HepG2 (cell line): Measurements from ENCODE around the gene CHKB. TPM values are rescaled to one million over a fixed set of nuclear protein-coding genes. Genes with fewer than 3 reads are reported as not detected.

Source experiments
- CSRNP1 ChIP-seq: sonication (generic); formaldehyde crosslinking; IDR thresholded peaks from 2 replicates; pipeline ENCODE4 v1.8.1; 2023; ENCODE audit warnings: mild to moderate bottlenecking, missing genetic modification reagents
- E2F1 ChIP-seq: sonication (generic); formaldehyde crosslinking; IDR thresholded peaks from 2 replicates; pipeline ENCODE4 v1.5.0; 2020; ENCODE audit warnings: missing genetic modification reagents
- EHMT2 ChIP-seq: fragments of 200-600 bp; sonication (generic); IDR thresholded peaks from 2 replicates; pipeline ENCODE4 v1.7.0; 2017; ENCODE audit warnings: antibody characterized with exemption, low read depth, low read length, borderline replicate concordance
- FOXK2 ChIP-seq: fragments of 450-650 bp; IDR thresholded peaks from 2 replicates; pipeline ENCODE4 v1.6.1; 2016
- GABPB1 ChIP-seq: IDR thresholded peaks from 2 replicates; pipeline ENCODE4 v1.6.1; 2016; ENCODE audit warnings: mild to moderate bottlenecking, missing genetic modification reagents, moderate library complexity, missing compliant biosample characterization
- HDAC6 ChIP-seq: fragments of 200-600 bp; sonication (generic); IDR thresholded peaks from 2 replicates; pipeline ENCODE4 v1.7.0; 2017; ENCODE audit warnings: mild to moderate bottlenecking, antibody characterized with exemption, low read length, low read depth
- PBX2 ChIP-seq: IDR thresholded peaks from 2 replicates; pipeline ENCODE4 v1.6.1; 2016; ENCODE audit warnings: control low read depth
- PRDM10 ChIP-seq: sonication (generic); formaldehyde crosslinking; IDR thresholded peaks from 2 replicates; pipeline ENCODE4 v1.4.0; 2020; ENCODE audit warnings: low read depth, missing genetic modification reagents
- TFAP4 ChIP-seq: sonication (generic); IDR thresholded peaks from 2 replicates; pipeline ENCODE4 v1.6.1; 2016; ENCODE audit warnings: low read depth, borderline replicate concordance
- ZNF609 ChIP-seq: sonication (generic); formaldehyde crosslinking; IDR thresholded peaks from 2 replicates; pipeline ENCODE4 v1.4.0; 2020; ENCODE audit warnings: mild to moderate bottlenecking, missing genetic modification reagents, borderline replicate concordance
- ZNF670 ChIP-seq: sonication (generic); formaldehyde crosslinking; IDR thresholded peaks from 2 replicates; pipeline ENCODE4 v1.8.0; 2022; ENCODE audit warnings: mild to moderate bottlenecking, missing genetic modification reagents, borderline replicate concordance
- ZNF713 ChIP-seq: sonication (generic); formaldehyde crosslinking; IDR thresholded peaks from 2 replicates; pipeline ENCODE4 v1.4.0; 2020; ENCODE audit warnings: mild to moderate bottlenecking, missing genetic modification reagents
- ZNF768 ChIP-seq: sonication (generic); formaldehyde crosslinking; IDR thresholded peaks from 2 replicates; pipeline ENCODE4 v1.4.0; 2020; ENCODE audit warnings: missing genetic modification reagents
- ZNF777 ChIP-seq: sonication (generic); formaldehyde crosslinking; IDR thresholded peaks from 2 replicates; pipeline ENCODE4 v1.4.0; 2020; ENCODE audit warnings: missing genetic modification reagents
- ZSCAN9 ChIP-seq: IDR thresholded peaks from 2 replicates; pipeline ENCODE4 v1.6.1; 2016; ENCODE audit warnings: borderline replicate concordance
- polyA plus RNA-seq, 8 experiments: library from polyadenylated mRNA; depleted of rRNA in 3 of 8; stranded (reverse) in 7 of 8; unstranded in 1 of 8; fragments of >200 nt; fragmentation: Illumina TruSeq in 4 of 8; extraction: Trizol in 4 of 8; gene quantifications; 2 replicates each; pipeline versions ENCODE4 v1.2.1 to v1.2.3, GENCODE V29; 2011 to 2016; ENCODE audit warnings: low read depth in 4 of 8, missing spikeins in 1 of 8, mixed read lengths in 1 of 8; ENCODE audit not compliant: insufficient read depth in 1 of 8
- total RNA-seq, 5 experiments: library from RNA; depleted of rRNA; stranded (reverse); fragments of >200 nt; fragmentation: Illumina TruSeq; extraction: Trizol; gene quantifications; 2 replicates each; pipeline ENCODE4 v1.2.3, GENCODE V29; 2016; ENCODE audit warnings: low read depth in 1 of 5

The CHKB gene
- total and polyA plus RNA-seq, 2 of the 13 experiments (the other 11 are each of a cell fraction or from before 2014, with no cell fraction given): 24.5 to 42.7 TPM

GRCh38 chr22:50599816-50600455, 17.3 kb upstream of the CHKB start (continued):
- peak; percentile 89 for TF ChIP-seq PRDM10 (CRISPR knock-in tag)
- TF ChIP-seq ZNF713 (CRISPR knock-in tag): no peak
- peak; percentile 96 for TF ChIP-seq CSRNP1 (CRISPR knock-in tag)
- TF ChIP-seq ZNF768 (CRISPR knock-in tag): peak; percentile 93
- TF ChIP-seq EHMT2: peak; percentile 96
- TF ChIP-seq ZNF670 (CRISPR knock-in tag): peak; percentile 83; the same call in 1 of the 2 replicates
- peak; percentile 88 for TF ChIP-seq E2F1
- TF ChIP-seq PBX2 (CRISPR knock-in tag): 0 out of 2 replicates have a peak, but pooled peaks have one; percentile 25
- peak; percentile 81 for TF ChIP-seq GABPB1 (CRISPR knock-in tag)
- no peak for TF ChIP-seq HDAC6
- no peak for TF ChIP-seq TFAP4
- TF ChIP-seq FOXK2: no peak
- TF ChIP-seq ZNF609 (CRISPR knock-in tag): peak; percentile 69; the same call in 1 of the 2 replicates
- TF ChIP-seq ZSCAN9 (CRISPR knock-in tag): peak; percentile 100
- peak; percentile 92 for TF ChIP-seq ZNF777
